Measurements from ENCODE around the gene KAZN.

Gene KAZN

GRCh38 chr1:14631421-14631820 is 32.9 kb downstream of the KAZN start:
- in situ Hi-C loops (cut with HindIII; ENCODE audit: low sequenced_read_pairs) = no loop called here
- no peak for DNase-seq (ENCODE audit: low read depth)
- no peak overlapping the region for H3K4me3 ChIP-seq (ENCODE audit: low read depth, low read length)
- no peak for TF ChIP-seq CTCF (IDR thresholded peaks at IDR 0.05; ENCODE audit: low read depth, low read length, missing control alignments)

GRCh38 chr1:14634486-14634885 is 36.0 kb downstream of the KAZN start:
- H3K4me3 ChIP-seq (ENCODE audit: low read depth, low read length) = no peak overlapping the region
- no peak for TF ChIP-seq CTCF (IDR thresholded peaks at IDR 0.05; ENCODE audit: low read depth, low read length, missing control alignments)
- in situ Hi-C loops (cut with HindIII; ENCODE audit: low sequenced_read_pairs) = no loop called here
- no peak for DNase-seq (ENCODE audit: low read depth)

GRCh38 chr1:14635421-14635820 is 36.9 kb downstream of the KAZN start:
- in situ Hi-C loops (cut with HindIII; ENCODE audit: low sequenced_read_pairs) = no loop called here
- H3K4me3 ChIP-seq (ENCODE audit: low read depth, low read length) = no peak overlapping the region
- no peak for DNase-seq (ENCODE audit: low read depth)
- TF ChIP-seq CTCF (IDR thresholded peaks at IDR 0.05; ENCODE audit: low read depth, low read length, missing control alignments) = no peak

- TF ChIP-seq CTCF (IDR thresholded peaks at IDR 0.05; ENCODE audit: low read depth, low read length, missing control alignments) = no peak
- in situ Hi-C loops (cut with HindIII; ENCODE audit: low sequenced_read_pairs) = no loop called here
- H3K4me3 ChIP-seq (ENCODE audit: low read depth, low read length) = no peak overlapping the region
- DNase-seq (ENCODE audit: low read depth) = no peak
Measured at GRCh38 chr1:14636897-14637632, 38.6 kb downstream of the KAZN start.

- no peak for TF ChIP-seq CTCF (IDR thresholded peaks at IDR 0.05; ENCODE audit: low read depth, low read length, missing control alignments)
- H3K4me3 ChIP-seq (ENCODE audit: low read depth, low read length) = no peak overlapping the region
- in situ Hi-C loops (cut with HindIII; ENCODE audit: low sequenced_read_pairs) = no loop called here
Measured at GRCh38 chr1:14639291-14640050, 41.0 kb downstream of the KAZN start.

GRCh38 chr1:14642712-14643111 is 44.2 kb downstream of the KAZN start:
- no peak overlapping the region for H3K4me3 ChIP-seq (ENCODE audit: low read depth, low read length)
- in situ Hi-C loops (cut with HindIII; ENCODE audit: low sequenced_read_pairs) = no loop called here
- TF ChIP-seq CTCF (IDR thresholded peaks at IDR 0.05; ENCODE audit: low read depth, low read length, missing control alignments) = no peak
- DNase-seq (ENCODE audit: low read depth) = no peak

More at GRCh38 chr1:14639291-14640050, 41.0 kb downstream of the KAZN start:
- no peak for DNase-seq (ENCODE audit: low read depth)

All from astrocyte of the cerebellum (primary cell).